DOHH2 (cell line): ENCODE measurements around the gene WAS.

Source experiments
- EZH2phosphoT487 ChIP-seq: fragments of 200-600 bp; sonication (generic); IDR thresholded peaks from 2 replicates; pipeline ENCODE4 v1.6.1; 2017; ENCODE audit warnings: borderline replicate concordance, mild to moderate bottlenecking, antibody characterized with exemption, low read length, moderate library complexity, mixed read lengths
- TF ChIP-seq, protein P1 (sequence below): fragments of 200-600 bp; sonication (generic); IDR thresholded peaks from one replicate; pipeline ENCODE4 v1.5.1; 2014; ENCODE audit warnings: antibody characterized with exemption, mild to moderate bottlenecking, low read depth, low read length; ENCODE audit not compliant: poor library complexity, severe bottlenecking

DNA sequence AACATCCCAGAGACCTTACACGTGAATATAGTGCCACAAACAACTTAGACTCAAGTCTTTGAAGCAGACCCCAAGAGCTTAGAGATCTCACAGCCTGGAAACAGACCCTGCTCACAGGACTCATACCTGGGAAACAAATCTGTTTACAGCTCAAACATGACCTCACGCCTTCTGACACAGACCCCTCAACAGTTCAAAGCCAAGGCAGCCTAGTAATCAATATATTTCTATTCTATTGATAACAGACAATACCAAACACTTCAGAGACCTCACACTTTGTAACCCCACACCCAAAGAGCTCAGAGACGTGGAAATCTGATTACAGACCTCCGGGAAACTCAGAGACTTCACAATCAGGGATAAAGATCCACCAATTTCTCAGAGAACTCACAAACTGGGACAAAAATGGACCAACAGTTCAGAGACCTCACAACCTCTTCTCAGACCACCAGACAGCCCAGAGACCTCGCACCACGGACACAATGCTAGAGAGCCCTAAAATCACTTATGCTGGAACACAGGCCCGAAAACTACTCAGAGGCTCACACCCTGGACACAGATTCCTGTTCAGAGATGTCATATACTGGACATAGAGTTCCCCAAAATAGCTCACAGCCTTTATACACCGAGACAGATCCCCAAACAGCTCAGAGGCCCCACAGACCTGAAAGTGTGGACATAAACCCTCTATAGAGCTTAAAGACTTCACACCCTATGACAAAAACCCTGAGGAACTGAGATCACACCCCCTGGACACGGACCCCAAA is 27.7 kb downstream of the WAS start:
- TF ChIP-seq, protein P1, sequence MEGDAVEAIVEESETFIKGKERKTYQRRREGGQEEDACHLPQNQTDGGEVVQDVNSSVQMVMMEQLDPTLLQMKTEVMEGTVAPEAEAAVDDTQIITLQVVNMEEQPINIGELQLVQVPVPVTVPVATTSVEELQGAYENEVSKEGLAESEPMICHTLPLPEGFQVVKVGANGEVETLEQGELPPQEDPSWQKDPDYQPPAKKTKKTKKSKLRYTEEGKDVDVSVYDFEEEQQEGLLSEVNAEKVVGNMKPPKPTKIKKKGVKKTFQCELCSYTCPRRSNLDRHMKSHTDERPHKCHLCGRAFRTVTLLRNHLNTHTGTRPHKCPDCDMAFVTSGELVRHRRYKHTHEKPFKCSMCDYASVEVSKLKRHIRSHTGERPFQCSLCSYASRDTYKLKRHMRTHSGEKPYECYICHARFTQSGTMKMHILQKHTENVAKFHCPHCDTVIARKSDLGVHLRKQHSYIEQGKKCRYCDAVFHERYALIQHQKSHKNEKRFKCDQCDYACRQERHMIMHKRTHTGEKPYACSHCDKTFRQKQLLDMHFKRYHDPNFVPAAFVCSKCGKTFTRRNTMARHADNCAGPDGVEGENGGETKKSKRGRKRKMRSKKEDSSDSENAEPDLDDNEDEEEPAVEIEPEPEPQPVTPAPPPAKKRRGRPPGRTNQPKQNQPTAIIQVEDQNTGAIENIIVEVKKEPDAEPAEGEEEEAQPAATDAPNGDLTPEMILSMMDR = no peak
- TF ChIP-seq EZH2phosphoT487 = no peak
